HEK293 (cell line): ENCODE measurements around the gene CEP350.

Source experiments
- CTCF ChIA-PET: fragments of 350-600 bp; formaldehyde crosslinking; extraction: SDS; loops from one replicate; lab custom pipeline; 2021; ENCODE audit warnings: antibody characterized with exemption; lab: Yijun Ruan, JAX
- POLR2A ChIA-PET: fragments of 300-600 bp; formaldehyde crosslinking; extraction: SDS; loops from one replicate; lab custom pipeline; 2020; ENCODE audit warnings: antibody characterized with exemption, inconsistent platforms; lab: Yijun Ruan, JAX
- H3K27ac ChIP-seq: fragments of 200-500 bp; sonication (Bioruptor generic); 2 replicates; pipeline ENCODE4 v1.5.1; 2014; ENCODE audit warnings: low read depth, low read length, control low read depth, inconsistent platforms; ENCODE audit errors: extremely low read depth
- H3K36me3 ChIP-seq, 2 experiments: fragments of 200-500 bp in 1 of 2; sonication (Bioruptor generic) in 1 of 2; 1 replicate in 1 of 2; 2 replicates in 1 of 2; pipeline ENCODE4 v1.5.1; 2014 to 2017; ENCODE audit warnings: inconsistent platforms in 2 of 2, low read length in 2 of 2; ENCODE audit not compliant: control insufficient read depth in 2 of 2, insufficient read depth in 1 of 2
- H3K4me1 ChIP-seq: fragments of 200-500 bp; sonication (Bioruptor generic); 2 replicates; pipeline ENCODE4 v1.5.1; 2014; ENCODE audit warnings: mild to moderate bottlenecking, low read length, inconsistent platforms; ENCODE audit not compliant: control insufficient read depth, insufficient read depth
- H3K4me3 ChIP-seq: 2 replicates; pipeline ENCODE4 v1.5.1; 2011; ENCODE audit warnings: low read depth, mild to moderate bottlenecking, control low read depth, low read length, moderate library complexity
- H3K9me3 ChIP-seq: fragments of 200-500 bp; sonication (Bioruptor generic); 2 replicates; pipeline ENCODE4 v1.5.1; 2014; ENCODE audit warnings: low read depth, low read length, inconsistent platforms; ENCODE audit not compliant: control insufficient read depth, insufficient read depth
- HOXC10 ChIP-seq: sonication (generic); formaldehyde crosslinking; IDR thresholded peaks from 2 replicates; pipeline ENCODE4 v1.8.1; 2023; ENCODE audit warnings: mild to moderate bottlenecking, missing genetic modification reagents
- KLF8 ChIP-seq: fragments of 450-650 bp; formaldehyde crosslinking; IDR thresholded peaks from 2 replicates; pipeline ENCODE4 v1.5.1; 2016; ENCODE audit warnings: missing biosample characterization, missing genetic modification characterization
- REPIN1 ChIP-seq: fragments of 450-650 bp; formaldehyde crosslinking; IDR thresholded peaks from 2 replicates; pipeline ENCODE4 v1.5.1; 2017; ENCODE audit warnings: missing biosample characterization, missing genetic modification characterization, low read depth
- ZBTB26 ChIP-seq: fragments of 450-650 bp; formaldehyde crosslinking; optimal IDR thresholded peaks from 2 replicates; pipeline ENCODE3; 2016; ENCODE audit warnings: missing biosample characterization, mild to moderate bottlenecking, missing genetic modification characterization
- ZBTB7A ChIP-seq: fragments of 450-650 bp; formaldehyde crosslinking; IDR thresholded peaks from 2 replicates; pipeline ENCODE4 v1.5.1; 2016; ENCODE audit warnings: low read depth, missing biosample characterization, missing genetic modification characterization
- ZNF114 ChIP-seq: fragments of 450-650 bp; formaldehyde crosslinking; IDR thresholded peaks from 2 replicates; pipeline ENCODE4 v1.5.0; 2017; ENCODE audit warnings: missing biosample characterization, missing genetic modification characterization
- ZNF148 ChIP-seq: fragments of 450-650 bp; formaldehyde crosslinking; IDR thresholded peaks from 2 replicates; pipeline ENCODE4 v1.5.0; 2017; ENCODE audit warnings: missing biosample characterization, missing genetic modification characterization, borderline replicate concordance
- ZNF19 ChIP-seq: fragments of 450-650 bp; formaldehyde crosslinking; IDR thresholded peaks from 2 replicates; pipeline ENCODE4; 2016; ENCODE audit warnings: missing biosample characterization, missing genetic modification characterization, low read depth
- ZNF2 ChIP-seq: fragments of 450-650 bp; formaldehyde crosslinking; IDR thresholded peaks from 2 replicates; pipeline ENCODE4 v1.5.1; 2016; ENCODE audit warnings: missing biosample characterization, missing genetic modification characterization
- ZNF202 ChIP-seq: fragments of 450-650 bp; formaldehyde crosslinking; IDR thresholded peaks from 2 replicates; pipeline ENCODE4 v1.5.1; 2016; ENCODE audit warnings: missing biosample characterization, missing genetic modification characterization, borderline replicate concordance
- ZNF423 ChIP-seq: fragments of 450-650 bp; formaldehyde crosslinking; IDR thresholded peaks from 2 replicates; pipeline ENCODE4 v1.5.1; 2016; ENCODE audit warnings: missing biosample characterization, missing genetic modification characterization
- ZNF501 ChIP-seq: fragments of 450-650 bp; formaldehyde crosslinking; IDR thresholded peaks from 2 replicates; pipeline ENCODE4 v1.5.1; 2016; ENCODE audit warnings: missing biosample characterization, missing genetic modification characterization
- ZNF510 ChIP-seq: fragments of 450-650 bp; formaldehyde crosslinking; IDR thresholded peaks from 2 replicates; pipeline ENCODE4 v1.5.1; 2018; ENCODE audit warnings: mild to moderate bottlenecking, missing genetic modification characterization, missing biosample characterization; ENCODE audit not compliant: insufficient replicate concordance
- ZNF514 ChIP-seq: fragments of 450-650 bp; formaldehyde crosslinking; IDR thresholded peaks from 2 replicates; pipeline ENCODE4 v1.5.1; 2016; ENCODE audit warnings: missing biosample characterization, missing genetic modification characterization
- ZNF521 ChIP-seq: fragments of 450-650 bp; formaldehyde crosslinking; IDR thresholded peaks from 2 replicates; pipeline ENCODE4 v1.5.1; 2017; ENCODE audit warnings: missing biosample characterization, mild to moderate bottlenecking, missing genetic modification characterization
- ZNF558 ChIP-seq: fragments of 450-650 bp; formaldehyde crosslinking; IDR thresholded peaks from 2 replicates; pipeline ENCODE4 v1.5.1; 2016; ENCODE audit warnings: missing biosample characterization, missing genetic modification characterization
- ZNF596 ChIP-seq: fragments of 450-650 bp; IDR thresholded peaks from 2 replicates; pipeline ENCODE4 v1.5.0; 2018; ENCODE audit warnings: missing biosample characterization, mild to moderate bottlenecking, missing genetic modification characterization, moderate library complexity
- ZNF629 ChIP-seq: fragments of 450-650 bp; formaldehyde crosslinking; IDR thresholded peaks from 2 replicates; pipeline ENCODE4 v1.5.1; 2017; ENCODE audit warnings: missing biosample characterization, missing genetic modification characterization
- ZNF664 ChIP-seq: fragments of 450-650 bp; formaldehyde crosslinking; IDR thresholded peaks from 2 replicates; pipeline ENCODE4 v1.5.1; 2016; ENCODE audit warnings: missing biosample characterization, missing genetic modification characterization
- ZNF677 ChIP-seq: fragments of 450-650 bp; IDR thresholded peaks from 2 replicates; pipeline ENCODE4 v1.5.0; 2018; ENCODE audit warnings: missing biosample characterization, mild to moderate bottlenecking, missing genetic modification characterization, moderate library complexity
- ZSCAN18 ChIP-seq: fragments of 450-650 bp; formaldehyde crosslinking; IDR thresholded peaks from 2 replicates; pipeline ENCODE4 v1.5.1; 2016; ENCODE audit warnings: missing biosample characterization, missing genetic modification characterization

CEP350 gene

GRCh38 chr1:179968284-179968993 lies 13.8 kb downstream of the CEP350 start:
- H3K4me1 ChIP-seq, result peaks cover 9% of the 10 kb centered on the region; the same call in 1 of the 2 replicates
- ChIA-PET POLR2A (no interaction called here), CTCF (no interaction called here)
- H3K27ac ChIP-seq, result no peak overlapping the region
- no peak overlapping the region for H3K4me3 ChIP-seq
- H3K9me3 ChIP-seq, result no peaks in the 10 kb centered on the region
- H3K36me3 ChIP-seq, result no peaks in the 10 kb centered on the region
- no peak for TF ChIP-seq REPIN1 (tag by site-specific recombination)
- TF ChIP-seq ZNF677, result no peak
- TF ChIP-seq ZNF558, result no peak
- no peak for TF ChIP-seq ZNF148
- no peak for TF ChIP-seq ZNF2
- no peak for TF ChIP-seq ZNF114
- TF ChIP-seq KLF8, result no peak

GRCh38 chr1:179968994-179969919 lies 14.6 kb downstream of the CEP350 start:
- Histone ChIP-seq H3K4me3 (no peak overlapping the region), H3K27ac (no peak overlapping the region), H3K9me3 (no peaks in the 10 kb centered on the region), H3K36me3 (no peaks in the 10 kb centered on the region), H3K4me1 (peaks cover 9% of the 10 kb centered on the region; the same call in 1 of the 2 replicates)
- TF ChIP-seq ZNF664 (tag by site-specific recombination) (no peak), ZNF202 (tag by site-specific recombination) (no peak), ZNF596 (no peak), ZNF629 (tag by site-specific recombination) (no peak), ZNF501 (tag by site-specific recombination) (no peak), ZBTB26 (tag by site-specific recombination) (no peak), ZNF521 (tag by site-specific recombination) (no peak), ZNF19 (tag by site-specific recombination) (no peak), ZSCAN18 (no peak), ZBTB7A (tag by site-specific recombination) (no peak), HOXC10 (CRISPR knock-in tag) (no peak), ZNF514 (tag by site-specific recombination) (no peak), ZNF510 (tag by site-specific recombination) (no peak), ZNF423 (tag by site-specific recombination) (no peak)
- POLR2A ChIA-PET, result no interaction called here
- CTCF ChIA-PET, result no interaction called here
